ENCODE data around the gene TKTL1. TPM values are rescaled to one million over a fixed set of nuclear protein-coding genes. Genes with fewer than 3 reads are reported as not detected.

The TKTL1 gene
- total RNA-seq, 2 experiments from 2014 or later, result 0.06 to 0.78 TPM

GRCh38 chrX:154351183-154352011 is 55.8 kb downstream of the TKTL1 start:
- H3K9me3 ChIP-seq (ENCODE audit: low read length), result no peaks in the 10 kb centered on the region
- no peaks in the 10 kb centered on the region for H3K4me1 ChIP-seq (ENCODE audit: insufficient read depth, low read length, poor library complexity, severe bottlenecking)
- H3K79me2 ChIP-seq (ENCODE audit: insufficient read depth, low read depth, low read length), result no peaks in the 10 kb centered on the region
- peaks cover 42% of the 10 kb centered on the region for H3K36me3 ChIP-seq (ENCODE audit: insufficient read depth, low read length)
- no peak overlapping the region for H3K4me3 ChIP-seq (ENCODE audit: low read depth, low read length, poor library complexity, severe bottlenecking)
- H2AFZ ChIP-seq (ENCODE audit: low read length), result no peak overlapping the region
- TF ChIP-seq EZH2phosphoT487 (IDR thresholded peaks at IDR 0.05; ENCODE audit: borderline replicate concordance, low read depth, low read length) (no peak), CTCF (conservative IDR thresholded peaks at IDR 0.05; ENCODE audit: low read length) (no peak)
- no TSS peak for BruUV-seq (replicated peaks)
- intact Hi-C loops (cut with micrococcal nuclease; ENCODE audit: unreplicated experiment), result no loop called here
- no peak overlapping the region for H3K4me2 ChIP-seq (ENCODE audit: low read length)
- ChIA-PET POLR2A (no interaction called here), CTCF (ENCODE audit: unreplicated experiment) (no interaction called here)
- H3K27ac ChIP-seq (ENCODE audit: low read depth, low read length, poor library complexity, severe bottlenecking), result no peak overlapping the region
- no peaks in the 10 kb centered on the region for H4K20me1 ChIP-seq (ENCODE audit: insufficient read depth, low read length)
- DNase-seq (ENCODE audit: low spot score), result no peak
- H3K9me2 ChIP-seq (ENCODE audit: insufficient read depth, low read length), result no peaks in the 10 kb centered on the region

- H3K27ac ChIP-seq (ENCODE audit: low read depth, low read length, poor library complexity, severe bottlenecking), result no peak overlapping the region
- no TSS peak for BruUV-seq (replicated peaks)
- H3K4me2 ChIP-seq (ENCODE audit: low read length), result no peak overlapping the region
- H3K79me2 ChIP-seq (ENCODE audit: insufficient read depth, low read depth, low read length), result no peaks in the 10 kb centered on the region
- no peak overlapping the region for H2AFZ ChIP-seq (ENCODE audit: low read length)
- no peak for DNase-seq (ENCODE audit: low spot score)
- H3K9me2 ChIP-seq (ENCODE audit: insufficient read depth, low read length), result no peaks in the 10 kb centered on the region
- H3K4me3 ChIP-seq (ENCODE audit: low read depth, low read length, poor library complexity, severe bottlenecking), result no peak overlapping the region
- POLR2A ChIA-PET, result no interaction called here
- TF ChIP-seq EZH2phosphoT487 (IDR thresholded peaks at IDR 0.05; ENCODE audit: borderline replicate concordance, low read depth, low read length) (no peak), CTCF (conservative IDR thresholded peaks at IDR 0.05; ENCODE audit: low read length) (no peak)
- H3K9me3 ChIP-seq (ENCODE audit: low read length), result no peaks in the 10 kb centered on the region
- CTCF ChIA-PET (ENCODE audit: unreplicated experiment), result no interaction called here
- intact Hi-C loops (cut with micrococcal nuclease; ENCODE audit: unreplicated experiment), result no loop called here
- peaks cover 43% of the 10 kb centered on the region for H3K36me3 ChIP-seq (ENCODE audit: insufficient read depth, low read length)
- no peaks in the 10 kb centered on the region for H3K4me1 ChIP-seq (ENCODE audit: insufficient read depth, low read length, poor library complexity, severe bottlenecking)
- no peaks in the 10 kb centered on the region for H4K20me1 ChIP-seq (ENCODE audit: insufficient read depth, low read length)
These were observed 56.4 kb downstream of the TKTL1 start for GRCh38 chrX:154352012-154352401.

GRCh38 chrX:154352466-154352865 is 56.9 kb downstream of the TKTL1 start:
- no peak overlapping the region for H3K4me2 ChIP-seq (ENCODE audit: low read length)
- POLR2A ChIA-PET, result no interaction called here
- H3K79me2 ChIP-seq (ENCODE audit: insufficient read depth, low read depth, low read length), result no peaks in the 10 kb centered on the region
- H4K20me1 ChIP-seq (ENCODE audit: insufficient read depth, low read length), result no peaks in the 10 kb centered on the region
- H3K36me3 ChIP-seq (ENCODE audit: insufficient read depth, low read length), result peaks cover 47% of the 10 kb centered on the region
- H3K9me2 ChIP-seq (ENCODE audit: insufficient read depth, low read length), result no peaks in the 10 kb centered on the region
- no peak overlapping the region for H2AFZ ChIP-seq (ENCODE audit: low read length)
- no peak for DNase-seq (ENCODE audit: low spot score)
- H3K27ac ChIP-seq (ENCODE audit: low read depth, low read length, poor library complexity, severe bottlenecking), result no peak overlapping the region
- intact Hi-C loops (cut with micrococcal nuclease; ENCODE audit: unreplicated experiment), result no loop called here
- TF ChIP-seq CTCF (conservative IDR thresholded peaks at IDR 0.05; ENCODE audit: low read length), result no peak
- no peak for TF ChIP-seq EZH2phosphoT487 (IDR thresholded peaks at IDR 0.05; ENCODE audit: borderline replicate concordance, low read depth, low read length)
- no peaks in the 10 kb centered on the region for H3K4me1 ChIP-seq (ENCODE audit: insufficient read depth, low read length, poor library complexity, severe bottlenecking)
- CTCF ChIA-PET (ENCODE audit: unreplicated experiment), result no interaction called here
- TSS peak; percentile 77 for BruUV-seq (replicated peaks)
- no peaks in the 10 kb centered on the region for H3K9me3 ChIP-seq (ENCODE audit: low read length)
- H3K4me3 ChIP-seq (ENCODE audit: low read depth, low read length, poor library complexity, severe bottlenecking), result no peak overlapping the region
